H1 (cell line): ENCODE measurements around the gene AKR1D1. TPM values are rescaled to one million over a fixed set of nuclear protein-coding genes. Genes with fewer than 3 reads are reported as not detected.

Experiments
- CTCF ChIA-PET: fragments of 300-600 bp; sonication (Branson Sonifier 250); formaldehyde crosslinking; loops from one replicate; lab custom pipeline; 2021; ENCODE audit not compliant: partially characterized antibody; lab: Charles Lee
- POLR2A ChIA-PET: fragments of 300-600 bp; sonication (Branson Sonifier 250); formaldehyde crosslinking; loops from one replicate; lab custom pipeline; 2021; ENCODE audit warnings: inconsistent platforms; ENCODE audit not compliant: partially characterized antibody; lab: Charles Lee
- DNase-seq, 2 experiments: peaks; one replicate each; pipeline versions ENCODE4 v3.0.0 to v3.0.0-alpha.2; 2010 to 2022; ENCODE audit warnings: low spot score in 2 of 2, low read depth in 1 of 2, mixed read lengths in 1 of 2
- FAIRE-seq: peaks from 2 replicates; lab custom pipeline; 2011; peaks lifted over from hg19 to GRCh38; lab: Jason Lieb, UNC
- H2AFZ ChIP-seq: 2 replicates; pipeline ENCODE4 v1.8.1; 2012; ENCODE audit warnings: low read length, inconsistent platforms
- H2AK5ac ChIP-seq: 2 replicates; pipeline ENCODE4 v1.6.1; 2013; ENCODE audit warnings: low read depth, low read length
- H2BK120ac ChIP-seq: replicated peaks from 2 replicates; pipeline ENCODE3; 2013; ENCODE audit warnings: low read depth, low read length, inconsistent platforms
- H2BK12ac ChIP-seq: 2 replicates; pipeline ENCODE4 v1.6.1; 2013; ENCODE audit warnings: low read depth, low read length
- H2BK15ac ChIP-seq: 2 replicates; pipeline ENCODE4 v1.6.1; 2013; ENCODE audit warnings: low read length
- H2BK20ac ChIP-seq: 2 replicates; pipeline ENCODE4 v1.6.1; 2013; ENCODE audit warnings: low read length
- H2BK5ac ChIP-seq: 2 replicates; pipeline ENCODE4 v1.6.1; 2013; ENCODE audit warnings: low read depth, low read length
- H3K14ac ChIP-seq: 2 replicates; pipeline ENCODE4 v1.6.1; 2013; ENCODE audit warnings: inconsistent platforms; ENCODE audit not compliant: insufficient read length
- H3K18ac ChIP-seq: 2 replicates; pipeline ENCODE4 v1.6.1; 2013; ENCODE audit warnings: low read length; ENCODE audit errors: extremely low read depth
- H3K23ac ChIP-seq: 2 replicates; pipeline ENCODE4 v1.6.1; 2013; ENCODE audit warnings: inconsistent platforms; ENCODE audit not compliant: insufficient read length
- H3K23me2 ChIP-seq: 2 replicates; pipeline ENCODE4 v1.6.1; 2013; ENCODE audit warnings: low read depth, low read length
- H3K27ac ChIP-seq: 2 replicates; pipeline ENCODE4 v1.6.1; 2011; ENCODE audit warnings: low read depth, low read length, inconsistent platforms
- H3K27me3 ChIP-seq, 4 experiments: replicated peaks in 1 of 4; 1 replicate in 1 of 4; 2 replicates in 3 of 4; pipeline versions ENCODE4 v1.6.1 to v1.8.1; 2011 to 2013; ENCODE audit warnings: low read length in 3 of 4, mild to moderate bottlenecking in 3 of 4, inconsistent platforms in 2 of 4, mixed read lengths in 2 of 4, moderate library complexity in 1 of 4; ENCODE audit not compliant: control insufficient read depth in 3 of 4, insufficient read depth in 3 of 4; ENCODE audit errors: extremely low read depth in 1 of 4
- H3K36me3 ChIP-seq, 4 experiments: 2 replicates each; pipeline versions ENCODE4 v1.6.1 to v1.8.1; 2011 to 2013; ENCODE audit warnings: mild to moderate bottlenecking in 4 of 4, low read length in 3 of 4, moderate library complexity in 2 of 4, control low read depth in 1 of 4, inconsistent platforms in 1 of 4; ENCODE audit not compliant: insufficient read depth in 4 of 4, control insufficient read depth in 2 of 4
- H3K4ac ChIP-seq: replicated peaks from 2 replicates; pipeline ENCODE3; 2013; ENCODE audit warnings: low read length, low read depth, mixed read lengths, inconsistent platforms; ENCODE audit not compliant: insufficient read length
- H3K4me1 ChIP-seq, 4 experiments: replicated peaks in 1 of 4; 1 replicate in 1 of 4; 2 replicates in 3 of 4; pipeline versions ENCODE4 v1.6.1 to v1.8.1; 2011 to 2013; ENCODE audit warnings: low read length in 3 of 4, inconsistent platforms in 2 of 4, mixed read lengths in 1 of 4; ENCODE audit not compliant: insufficient read depth in 4 of 4, control insufficient read depth in 3 of 4
- H3K4me2 ChIP-seq, 2 experiments: 2 replicates each; pipeline versions ENCODE4 v1.6.1 to v1.8.1; 2011 to 2013; ENCODE audit warnings: low read depth in 2 of 2, low read length in 2 of 2, control low read depth in 1 of 2, inconsistent platforms in 1 of 2, mild to moderate bottlenecking in 1 of 2; ENCODE audit not compliant: insufficient read depth in 1 of 2
- H3K4me3 ChIP-seq, 4 experiments: fragments of 200-600, 300-600 bp in 1 of 4; sonication (generic), shearing (Covaris generic), sonication (Bioruptor Twin) in 1 of 4; 2 replicates each; pipeline versions ENCODE4 v1.5.1 to v1.8.1; 2011 to 2016; ENCODE audit warnings: low read length in 4 of 4, low read depth in 3 of 4, control low read depth in 2 of 4, inconsistent platforms in 2 of 4, mild to moderate bottlenecking in 2 of 4, mixed read lengths in 1 of 4, moderate library complexity in 1 of 4; ENCODE audit not compliant: insufficient read depth in 2 of 4; ENCODE audit errors: extremely low read depth in 1 of 4
- H3K56ac ChIP-seq: replicated peaks from 2 replicates; pipeline ENCODE3; 2013; ENCODE audit warnings: low read depth, mild to moderate bottlenecking, mixed read lengths, low read length, inconsistent platforms; ENCODE audit not compliant: insufficient read length
- H3K79me1 ChIP-seq: 2 replicates; pipeline ENCODE4 v1.6.1; 2013; ENCODE audit warnings: low read depth, low read length, control low read depth
- H3K79me2 ChIP-seq, 2 experiments: 2 replicates each; pipeline versions ENCODE4 v1.6.1 to v1.8.1; 2012 to 2013; ENCODE audit warnings: low read length in 2 of 2, mild to moderate bottlenecking in 2 of 2, inconsistent platforms in 1 of 2; ENCODE audit not compliant: insufficient read depth in 2 of 2, control insufficient read depth in 1 of 2
- H3K9ac ChIP-seq, 4 experiments: replicated peaks in 1 of 4; 1 replicate in 1 of 4; 2 replicates in 3 of 4; pipeline versions ENCODE4 v1.6.1 to v1.8.1; 2011 to 2013; ENCODE audit warnings: low read depth in 3 of 4, low read length in 3 of 4, control low read depth in 2 of 4, mild to moderate bottlenecking in 2 of 4, moderate library complexity in 2 of 4, inconsistent platforms in 1 of 4; ENCODE audit errors: extremely low read depth in 1 of 4
- H3K9me3 ChIP-seq, 2 experiments: 2 replicates each; pipeline versions ENCODE4 v1.6.1 to v1.8.1; 2012 to 2013; ENCODE audit warnings: mild to moderate bottlenecking in 2 of 2, moderate library complexity in 2 of 2, control low read depth in 1 of 2, inconsistent platforms in 1 of 2, low read depth in 1 of 2, low read length in 1 of 2, mixed read lengths in 1 of 2; ENCODE audit not compliant: insufficient read depth in 2 of 2
- H4K20me1 ChIP-seq, 2 experiments: replicated peaks in 1 of 2; 2 replicates each; pipeline versions ENCODE3 to v1.8.1; 2011 to 2013; ENCODE audit warnings: inconsistent platforms in 2 of 2, low read length in 2 of 2, mild to moderate bottlenecking in 1 of 2; ENCODE audit not compliant: insufficient read depth in 2 of 2, control insufficient read depth in 1 of 2
- H4K5ac ChIP-seq: 2 replicates; pipeline ENCODE4 v1.6.1; 2013; ENCODE audit warnings: low read length, low read depth, mixed read lengths, inconsistent platforms; ENCODE audit not compliant: insufficient read length
- H4K8ac ChIP-seq: 2 replicates; pipeline ENCODE4 v1.8.0; 2013; ENCODE audit warnings: mild to moderate bottlenecking, moderate library complexity, low read length, inconsistent platforms; ENCODE audit not compliant: insufficient read depth; ENCODE audit errors: extremely low read depth
- H4K91ac ChIP-seq: replicated peaks from 2 replicates; pipeline ENCODE3; 2013; ENCODE audit warnings: low read length, mixed read lengths, inconsistent platforms; ENCODE audit not compliant: insufficient read length
- BACH1 ChIP-seq: IDR thresholded peaks from 2 replicates; pipeline ENCODE4 v1.6.1; 2012; ENCODE audit warnings: low read length, improper control_type of control experiment
- BRCA1 ChIP-seq: IDR thresholded peaks from 2 replicates; pipeline ENCODE4 v1.6.1; 2012; ENCODE audit warnings: low read depth, low read length, improper control_type of control experiment
- CBX5 ChIP-seq: fragments of 300-800, 300-1000 bp; sonication (generic); IDR thresholded peaks from 2 replicates; pipeline ENCODE4 v1.7.1; 2016; ENCODE audit warnings: antibody characterized with exemption, low read length, low read depth
- SRF ChIP-seq: IDR thresholded peaks from 2 replicates; pipeline ENCODE4 v1.6.1; 2011; ENCODE audit warnings: mild to moderate bottlenecking, low read depth, low read length, moderate library complexity
- TAF7 ChIP-seq: optimal IDR thresholded peaks from 2 replicates; pipeline ENCODE3; 2011; ENCODE audit warnings: low read depth, mild to moderate bottlenecking, inconsistent platforms, low read length, moderate library complexity, borderline replicate concordance
- WGBS, 2 experiments: shearing (Covaris generic) in 1 of 2; methylation state at CpG; one replicate each; pipeline versions ENCODE4 v1.1.6 to v1.1.7; 2013 to 2015; ENCODE audit warnings: low lambda C conversion rate in 2 of 2, mixed read lengths in 2 of 2, inconsistent platforms in 1 of 2, low coverage in 1 of 2, missing lambda C conversion rate in 1 of 2; ENCODE audit not compliant: insufficient replicate concordance in 2 of 2, insufficient coverage in 1 of 2, insufficient read length in 1 of 2; ENCODE audit errors: extremely low coverage in 1 of 2, missing lambda C conversion rate in 1 of 2; 5-methylcytosine and 5-hydroxymethylcytosine counted together
- polyA plus RNA-seq, 7 experiments: library from polyadenylated mRNA; depleted of rRNA in 3 of 7; stranded (reverse) in 5 of 7; unstranded in 2 of 7; fragments of >200 nt in 5 of 7; fragments of 200-250 nt in 2 of 7; gene quantifications; 1 replicate in 5 of 7; 2 replicates in 1 of 7; 4 replicates in 1 of 7; pipeline versions ENCODE4 v1.2.1 to v1.2.3, GENCODE V29; 2011 to 2013; ENCODE audit warnings: missing spikeins in 2 of 7, mixed read lengths in 2 of 7
- total RNA-seq: library from RNA; stranded (reverse); fragmentation: NEBNext Ultra II Directional; extraction: Animal tissue kit (Norgen Biotek cat#: 25700); gene quantifications from 2 replicates; pipeline ENCODE4 v1.2.1, GENCODE V29; 2021

Gene AKR1D1
- total and polyA plus RNA-seq, 2 of the 8 experiments (the other 6 are each of a cell fraction or from before 2014, with no cell fraction given), result not detected

GRCh38 chr7:138137423-138138171, 61.3 kb downstream of the AKR1D1 start:
- H2BK120ac ChIP-seq, result no peak overlapping the region
- H3K4me2 ChIP-seq, result no peak overlapping the region
- H3K4me1 ChIP-seq, result no peaks in the 10 kb centered on the region
- H3K79me2 ChIP-seq, result no peaks in the 10 kb centered on the region
- H3K4me3 ChIP-seq, result no peak overlapping the region
- no peak overlapping the region for H3K4ac ChIP-seq
- H3K9me3 ChIP-seq, result peaks cover 0 to 7% of the 10 kb centered on the region in 2 experiments; a peak in 1 of 4 replicates
- H3K56ac ChIP-seq, result no peak overlapping the region
- no peak overlapping the region for H4K8ac ChIP-seq
- no peaks in the 10 kb centered on the region for H4K20me1 ChIP-seq
- H3K18ac ChIP-seq, result no peak overlapping the region
- no peak overlapping the region for H3K27ac ChIP-seq
- H2BK20ac ChIP-seq, result no peak overlapping the region
- H2BK5ac ChIP-seq, result no peak overlapping the region
- no peak overlapping the region for H2AFZ ChIP-seq
- CTCF ChIA-PET, result no interaction called here
- no peak for DNase-seq
- no peak for FAIRE-seq
- H3K23me2 ChIP-seq, result no peaks in the 10 kb centered on the region; the same call in 1 of the 2 replicates
- no peak overlapping the region for H2BK15ac ChIP-seq
- no peak overlapping the region for H3K23ac ChIP-seq
- 90% methylated on average over 2 of the region's 2 CpGs; no CpG with 5 or more reads in 1 of the 2 experiments for WGBS, 2 experiments
- no peak overlapping the region for H4K91ac ChIP-seq
- H2AK5ac ChIP-seq, result no peak overlapping the region
- no peak overlapping the region for H3K14ac ChIP-seq
- no peak overlapping the region for H3K9ac ChIP-seq
- no peaks in the 10 kb centered on the region for H3K36me3 ChIP-seq
- H4K5ac ChIP-seq, result no peak overlapping the region
- POLR2A ChIA-PET, result no interaction called here
- H2BK12ac ChIP-seq, result no peak overlapping the region
- no peaks in the 10 kb centered on the region for H3K27me3 ChIP-seq
- no peaks in the 10 kb centered on the region for H3K79me1 ChIP-seq
- no peak for TF ChIP-seq CBX5
- TF ChIP-seq TAF7, result no peak
- no peak for TF ChIP-seq BRCA1
- no peak for TF ChIP-seq SRF
- TF ChIP-seq BACH1, result no peak
